Retinal pigment epithelial cell (primary cell): ENCODE results near the gene ANKRD13D.

ENCODE experiments used
- DNase-seq: peaks from one replicate; pipeline ENCODE4 v3.0.0-alpha.2; 2010; ENCODE audit warnings: low read depth
- H3K4me3 ChIP-seq: 2 replicates; pipeline ENCODE4 v1.5.1; 2011; ENCODE audit warnings: mild to moderate bottlenecking, low read length, control low read depth, moderate library complexity
- TF ChIP-seq, protein P1 (sequence below): conservative IDR thresholded peaks from 2 replicates; pipeline ENCODE4 v1.5.1; 2011; ENCODE audit warnings: low read depth, low read length, control low read depth, inconsistent platforms

Gene ANKRD13D

GRCh38 chr11:67288452-67289225 lies 464 bp upstream of the ANKRD13D start:
- TF ChIP-seq, protein P1, sequence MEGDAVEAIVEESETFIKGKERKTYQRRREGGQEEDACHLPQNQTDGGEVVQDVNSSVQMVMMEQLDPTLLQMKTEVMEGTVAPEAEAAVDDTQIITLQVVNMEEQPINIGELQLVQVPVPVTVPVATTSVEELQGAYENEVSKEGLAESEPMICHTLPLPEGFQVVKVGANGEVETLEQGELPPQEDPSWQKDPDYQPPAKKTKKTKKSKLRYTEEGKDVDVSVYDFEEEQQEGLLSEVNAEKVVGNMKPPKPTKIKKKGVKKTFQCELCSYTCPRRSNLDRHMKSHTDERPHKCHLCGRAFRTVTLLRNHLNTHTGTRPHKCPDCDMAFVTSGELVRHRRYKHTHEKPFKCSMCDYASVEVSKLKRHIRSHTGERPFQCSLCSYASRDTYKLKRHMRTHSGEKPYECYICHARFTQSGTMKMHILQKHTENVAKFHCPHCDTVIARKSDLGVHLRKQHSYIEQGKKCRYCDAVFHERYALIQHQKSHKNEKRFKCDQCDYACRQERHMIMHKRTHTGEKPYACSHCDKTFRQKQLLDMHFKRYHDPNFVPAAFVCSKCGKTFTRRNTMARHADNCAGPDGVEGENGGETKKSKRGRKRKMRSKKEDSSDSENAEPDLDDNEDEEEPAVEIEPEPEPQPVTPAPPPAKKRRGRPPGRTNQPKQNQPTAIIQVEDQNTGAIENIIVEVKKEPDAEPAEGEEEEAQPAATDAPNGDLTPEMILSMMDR, result peak; percentile 16
- no peak for DNase-seq
- peak overlapping the region; percentile 64 for H3K4me3 ChIP-seq

DNA sequence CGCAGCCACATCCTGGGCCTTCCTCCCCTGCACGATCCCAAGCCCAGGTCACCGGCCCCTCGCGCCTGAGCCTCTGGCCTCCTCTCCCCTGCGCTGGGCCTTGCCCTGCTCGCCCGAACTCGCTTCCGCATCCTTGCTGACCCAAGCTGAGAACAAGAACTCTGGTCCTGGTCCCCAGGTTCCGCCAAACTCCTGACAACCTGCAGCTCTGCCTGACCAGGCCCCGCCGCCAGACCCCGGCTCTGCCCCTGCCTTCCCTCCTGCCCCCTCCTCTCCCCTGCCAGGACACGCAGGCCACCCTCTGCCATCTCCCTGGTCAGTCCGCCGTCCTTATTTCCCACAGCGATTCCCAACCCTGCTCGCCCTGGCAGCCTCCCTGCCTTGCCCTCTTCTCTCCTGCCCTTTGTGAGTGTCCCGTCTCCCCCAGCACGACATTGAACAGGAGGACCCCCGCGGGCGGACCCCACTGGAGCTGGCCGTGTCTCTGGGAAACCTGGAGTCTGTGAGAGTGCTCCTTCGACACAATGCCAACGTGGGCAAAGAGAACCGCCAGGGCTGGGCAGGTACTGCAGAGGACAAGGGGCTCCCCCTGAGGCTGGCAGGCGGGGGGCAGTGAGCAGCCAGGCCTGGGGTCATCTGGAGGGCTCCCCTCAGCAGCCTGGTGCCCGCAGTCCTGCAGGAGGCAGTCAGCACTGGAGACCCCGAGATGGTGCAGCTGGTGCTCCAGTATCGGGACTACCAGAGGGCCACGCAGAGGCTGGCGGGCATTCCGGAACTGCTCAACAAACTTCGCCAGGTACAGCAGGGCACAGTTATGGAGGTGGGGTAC lies 762 bp downstream of the ANKRD13D start:
- H3K4me3 ChIP-seq, result peak overlapping the region; percentile 71
- no peak for DNase-seq
- TF ChIP-seq, protein P1, result no peak

DNA sequence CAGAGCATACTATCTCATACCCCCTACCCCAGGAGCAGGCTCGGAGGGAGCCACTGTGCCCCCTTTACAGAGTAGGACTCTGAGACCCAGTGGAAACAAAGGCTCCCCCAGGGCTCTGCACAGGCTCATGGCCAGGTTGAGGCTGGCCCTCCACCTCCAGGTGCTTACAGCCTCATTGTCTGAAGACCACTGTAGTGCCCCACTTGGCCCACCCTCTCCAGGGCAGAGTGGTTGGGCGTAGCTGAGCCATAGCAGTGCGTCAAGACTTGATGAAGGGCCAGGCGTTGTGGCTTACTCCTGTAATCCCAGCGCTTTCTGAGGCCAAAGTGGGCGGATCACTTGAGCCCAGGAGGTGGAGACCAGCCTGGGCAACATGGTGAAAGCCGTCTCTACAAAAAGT lies 1.7 kb downstream of the ANKRD13D start:
- TF ChIP-seq, protein P1, result no peak
- DNase-seq, result peak; percentile 82
- no peak overlapping the region for H3K4me3 ChIP-seq

- DNase-seq, result no peak
- TF ChIP-seq, protein P1, result no peak
- no peak overlapping the region for H3K4me3 ChIP-seq
Measured at GRCh38 chr11:67291481-67292381, 2.6 kb downstream of the ANKRD13D start.

- no peak overlapping the region for H3K4me3 ChIP-seq
- no peak for DNase-seq
- TF ChIP-seq, protein P1, result no peak
Measured at GRCh38 chr11:67292671-67293070, 3.6 kb downstream of the ANKRD13D start.

- no peak overlapping the region for H3K4me3 ChIP-seq
- TF ChIP-seq, protein P1, result no peak
- DNase-seq, result no peak
Measured at GRCh38 chr11:67293090-67293489, 4.0 kb downstream of the ANKRD13D start.
